8988T (cell line): ENCODE data around the gene RRH.
"Not testable (repeated sequence)": the region's sequence is repeated elsewhere in the genome, so short reads cannot be mapped to it uniquely, and the experiment has no call there.

Experiments used
- DNase-seq: peaks from one replicate; pipeline ENCODE4 v3.0.0; 2011

Gene RRH

DNA sequence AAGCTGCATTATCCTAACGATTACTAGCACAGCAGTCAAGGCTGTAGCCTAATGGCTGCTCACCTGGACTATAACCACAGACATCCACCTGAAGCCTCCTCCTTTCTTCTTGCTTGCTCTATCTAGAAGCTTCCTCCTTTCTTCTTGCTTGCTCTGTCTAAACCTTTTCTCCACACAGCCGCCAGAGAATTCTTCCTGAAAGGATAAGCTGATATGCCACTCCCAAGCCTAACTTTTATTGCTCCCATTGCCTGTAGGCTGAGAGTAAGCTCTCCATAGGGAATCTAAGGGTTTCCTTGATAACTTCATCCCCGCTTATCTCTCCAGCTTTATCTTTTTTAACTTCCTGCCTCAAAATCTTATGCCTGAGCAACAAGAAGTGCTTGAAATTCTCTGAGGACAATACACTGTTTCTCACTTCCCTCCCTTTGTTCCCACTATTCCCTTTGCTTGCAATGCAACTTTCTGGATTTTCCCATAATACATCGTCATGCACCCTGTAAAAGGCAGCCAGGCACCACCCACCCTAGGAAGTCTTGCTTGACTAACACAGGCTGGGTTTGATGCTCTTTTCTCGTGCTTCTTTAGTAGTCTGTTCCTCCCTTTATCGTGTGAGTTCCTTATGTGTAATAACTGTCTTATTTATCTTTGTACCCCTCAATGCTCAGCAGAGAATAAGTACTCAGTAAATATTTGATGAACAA, 18.8 kb downstream of the RRH start:
- no peak for DNase-seq

DNA sequence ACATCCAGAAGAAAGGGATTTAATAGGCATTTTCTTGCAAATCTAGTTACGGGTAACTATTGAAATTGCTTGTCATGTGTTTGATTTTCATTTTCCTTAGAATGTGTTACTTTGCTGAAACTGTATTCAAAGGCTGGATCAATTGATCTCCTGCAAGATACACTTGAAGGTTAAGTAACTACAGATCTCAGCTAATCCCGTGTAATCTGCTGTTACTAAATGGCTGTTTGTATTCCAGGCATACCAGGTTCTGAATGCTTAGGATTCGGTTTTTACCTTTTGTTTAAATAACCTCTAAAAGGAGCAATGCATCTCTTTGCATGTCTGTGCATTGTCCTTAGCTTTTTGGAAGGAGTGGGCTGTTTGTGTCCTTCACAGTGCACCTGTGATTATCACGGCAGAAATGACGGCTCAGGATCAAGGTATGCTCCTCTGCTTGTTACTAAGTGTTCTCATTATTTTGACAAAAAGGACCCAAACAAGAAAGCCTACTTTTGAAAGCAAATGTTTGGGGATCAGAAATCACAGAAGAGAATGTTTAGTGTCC, 20.2 kb downstream of the RRH start, which contains the start of gene LRIT3:
Gene LRIT3, plus strand, starts transcription at position 212 of the 547 bp plus-strand sequence. Its CDS starts 95 bp downstream, at position 307.
- DNase-seq = no peak

GRCh38 chr4:109848501-109848900, 20.7 kb downstream of the RRH start:
- no peak for DNase-seq

- no peak for DNase-seq
Measured at GRCh38 chr4:109850601-109851000, 22.8 kb downstream of the RRH start.

- DNase-seq = not testable (repeated sequence)
Measured at GRCh38 chr4:109859426-109860300, 31.9 kb downstream of the RRH start.

GRCh38 chr4:109861271-109861670, 33.5 kb downstream of the RRH start:
- no peak for DNase-seq

DNA sequence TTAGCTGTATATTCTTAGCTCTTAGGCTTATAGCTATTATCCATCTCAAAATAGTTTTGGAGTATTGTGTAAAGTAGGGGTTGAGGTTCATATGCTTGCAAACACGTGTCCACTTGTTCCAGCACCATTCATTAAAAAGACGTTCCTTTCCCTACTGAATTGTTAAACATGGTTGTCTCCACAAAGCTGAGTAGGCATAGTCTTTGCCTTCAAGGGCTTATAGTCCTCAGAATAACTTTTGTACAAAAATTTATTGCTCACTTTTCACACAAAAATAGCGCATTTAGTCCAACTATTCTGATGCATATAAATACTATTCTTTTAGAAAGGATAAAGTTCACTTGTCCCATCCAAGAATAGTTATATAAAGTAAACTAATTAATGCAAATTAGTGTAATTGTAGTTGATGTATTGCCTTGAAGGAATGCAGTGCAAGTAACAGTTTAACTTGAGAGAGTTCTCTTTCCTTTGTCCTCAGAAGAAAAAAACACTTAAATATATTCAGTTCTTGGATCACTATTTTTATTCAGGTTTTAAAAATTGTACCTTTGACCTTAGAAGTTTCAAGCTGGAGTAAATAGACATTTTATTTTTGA, 34.2 kb downstream of the RRH start:
- no peak for DNase-seq

- DNase-seq = no peak
Measured at GRCh38 chr4:109864134-109864533, 36.4 kb downstream of the RRH start.

DNA sequence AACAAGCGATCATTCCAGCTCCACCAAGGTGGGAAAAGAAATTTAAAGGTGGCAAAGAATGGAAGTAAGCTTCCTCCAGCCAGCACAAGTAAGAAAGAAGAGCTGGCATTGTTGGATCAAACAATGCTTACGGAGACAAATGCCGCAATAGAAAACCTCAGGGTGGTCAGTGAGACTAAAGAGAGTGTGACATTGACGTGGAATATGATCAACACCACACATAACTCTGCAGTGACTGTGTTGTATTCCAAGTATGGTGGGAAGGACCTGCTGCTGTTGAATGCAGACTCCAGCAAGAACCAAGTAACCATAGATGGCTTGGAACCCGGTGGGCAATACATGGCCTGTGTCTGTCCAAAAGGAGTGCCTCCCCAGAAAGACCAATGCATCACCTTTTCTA, 42.3 kb downstream of the RRH start:
- no peak for DNase-seq

DNA sequence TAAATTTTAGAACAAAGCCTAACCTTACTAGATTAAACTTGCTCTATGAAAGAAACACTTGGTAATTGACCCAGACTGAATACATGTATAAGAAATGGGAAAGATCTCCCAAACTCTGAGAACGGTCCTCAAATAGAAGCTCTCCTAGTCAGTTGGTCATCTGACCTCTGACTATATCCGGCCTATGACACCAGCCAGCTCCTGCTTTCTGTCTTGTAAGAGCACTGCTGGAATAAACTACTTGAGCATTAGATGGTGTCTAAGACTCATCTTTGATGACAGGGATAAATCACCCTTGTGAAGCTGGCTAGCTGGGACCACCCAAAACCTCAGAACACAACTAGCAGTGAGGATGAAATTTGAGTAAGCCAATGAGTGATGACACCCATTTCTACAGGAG, 44.3 kb downstream of the RRH start:
- no peak for DNase-seq

DNA sequence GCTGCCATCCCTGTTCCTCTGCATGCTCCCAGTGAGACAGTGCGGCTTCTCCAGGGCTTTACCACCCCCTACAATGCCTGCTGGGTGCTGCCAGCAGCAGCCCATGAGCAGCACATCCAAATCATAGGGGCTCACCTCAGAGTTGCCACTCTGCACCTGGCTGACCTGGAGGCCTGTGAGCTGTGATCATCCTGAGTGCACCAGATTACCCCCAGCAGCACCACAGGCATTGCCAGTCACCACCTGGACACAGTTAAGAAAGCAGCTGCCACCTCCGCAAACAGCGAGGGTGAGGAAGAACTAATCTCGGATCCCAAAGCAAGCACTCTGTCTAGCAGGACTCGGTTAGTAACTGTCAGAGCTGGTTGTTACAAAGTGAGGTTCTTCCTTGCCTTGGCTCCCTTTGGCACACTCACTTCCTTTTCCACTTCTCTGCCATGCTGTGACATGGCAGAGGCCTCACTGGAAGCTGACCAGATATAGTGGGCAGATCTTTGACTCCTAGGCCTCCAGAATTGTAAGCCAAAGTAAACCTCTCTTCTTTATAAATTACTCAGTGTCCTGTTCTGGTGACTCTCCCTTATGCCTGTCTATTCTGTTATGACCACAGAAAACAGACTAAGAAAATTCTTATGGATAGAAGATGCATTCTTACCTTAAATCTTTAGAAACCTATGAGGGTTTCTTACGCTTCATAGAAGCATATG, 45.3 kb downstream of the RRH start:
- no peak for DNase-seq

DNA sequence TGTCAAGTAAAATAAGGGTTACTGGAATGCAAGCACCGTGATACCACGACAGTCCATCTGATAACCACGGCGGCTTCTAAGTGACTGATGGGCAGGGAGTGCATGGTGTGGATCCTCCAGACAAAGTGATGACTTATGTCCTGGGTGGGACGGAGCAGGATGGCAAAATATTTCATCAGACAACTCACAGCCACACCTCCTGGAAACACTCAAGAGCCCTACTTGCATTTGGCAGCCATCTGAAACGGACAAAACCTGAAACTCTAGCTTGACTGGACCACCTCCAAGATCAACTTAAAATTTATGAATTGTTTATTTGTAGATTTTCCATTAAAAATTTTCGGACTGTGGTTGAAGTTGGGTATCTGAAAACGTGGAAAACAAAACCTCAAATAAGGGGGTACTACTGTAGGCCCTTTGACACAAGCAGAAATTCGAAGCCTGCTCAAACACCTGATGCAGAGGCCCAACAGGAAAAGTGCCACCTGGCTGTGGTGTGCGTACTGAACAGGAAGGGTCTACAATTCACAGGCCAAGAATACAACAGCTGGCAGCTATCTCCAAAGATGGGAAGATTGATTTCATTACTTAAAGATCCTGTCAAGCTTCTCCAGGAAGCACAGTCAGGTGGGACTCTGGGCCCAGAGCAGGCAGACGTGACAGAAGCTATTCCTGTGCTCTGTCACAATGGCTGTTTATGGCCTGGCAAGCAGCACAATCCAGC, 46.2 kb downstream of the RRH start:
- no peak for DNase-seq

DNA sequence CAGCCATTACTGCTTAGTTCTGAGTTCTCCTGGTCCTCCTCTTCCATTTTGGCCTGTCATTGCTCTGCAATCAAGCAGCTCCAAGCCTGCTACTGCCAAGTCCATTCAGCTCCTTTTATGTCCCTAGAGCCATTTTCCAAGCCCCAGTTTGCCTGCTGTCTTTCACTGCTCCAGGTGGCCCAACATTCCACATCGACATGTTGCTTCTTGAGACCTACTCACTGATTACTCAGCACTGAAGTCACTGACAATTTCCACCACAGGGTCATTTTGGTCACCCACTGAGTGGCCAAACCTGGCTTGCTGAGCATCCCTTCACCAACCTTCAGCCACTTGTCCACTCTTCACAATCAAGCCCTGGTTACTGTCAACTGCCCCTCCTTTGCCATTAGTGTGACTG, 47.3 kb downstream of the RRH start:
- no peak for DNase-seq

DNA sequence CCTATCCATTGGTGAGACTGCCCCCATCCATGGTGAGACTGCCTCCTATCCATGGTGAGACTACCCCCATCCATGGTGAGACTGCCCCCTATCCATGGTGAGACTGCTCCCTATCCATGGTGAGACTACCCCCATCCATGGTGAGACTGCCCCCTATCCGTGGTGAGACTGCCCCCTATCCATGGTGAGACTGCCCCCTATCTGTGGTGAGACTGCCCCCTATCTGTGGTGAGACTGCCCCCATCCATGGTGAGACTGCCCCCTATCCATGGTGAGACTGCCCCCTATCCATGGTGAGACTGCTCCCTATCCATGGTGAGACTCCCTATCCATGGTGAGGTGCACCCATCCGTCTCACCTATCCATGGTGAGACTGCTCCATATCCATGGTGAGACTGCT, 47.8 kb downstream of the RRH start:
- not testable (repeated sequence) for DNase-seq

DNA sequence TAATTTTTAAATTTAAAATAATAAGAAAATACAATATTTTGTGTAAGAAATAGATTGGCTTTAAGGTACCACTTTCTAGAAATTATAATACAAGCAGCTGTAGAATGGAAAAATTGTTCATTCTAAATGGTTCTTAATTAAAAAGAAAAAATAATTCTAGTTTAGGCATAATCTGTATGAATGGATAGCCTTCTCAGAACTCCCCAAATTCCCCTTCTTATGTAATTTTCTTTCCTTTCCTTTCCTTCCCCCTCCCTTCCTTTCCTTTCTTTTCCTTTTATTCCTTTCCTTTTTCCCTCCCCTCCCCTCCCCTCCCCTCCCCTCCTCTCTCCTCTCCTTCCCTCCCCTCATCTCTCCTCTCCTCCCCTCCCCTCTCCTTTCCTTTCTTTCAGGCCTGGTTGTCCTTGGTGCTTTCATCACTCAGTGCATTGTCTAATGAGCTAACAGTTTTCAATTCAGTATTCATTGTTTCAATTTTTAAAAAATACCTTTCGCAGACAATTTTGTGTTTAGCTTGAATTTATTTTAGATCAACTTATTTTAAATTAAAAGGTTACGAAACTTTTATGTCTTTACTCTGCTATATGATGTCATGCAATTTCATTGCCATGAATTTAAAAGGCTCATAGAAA, 49.0 kb downstream of the RRH start:
- no peak for DNase-seq

DNA sequence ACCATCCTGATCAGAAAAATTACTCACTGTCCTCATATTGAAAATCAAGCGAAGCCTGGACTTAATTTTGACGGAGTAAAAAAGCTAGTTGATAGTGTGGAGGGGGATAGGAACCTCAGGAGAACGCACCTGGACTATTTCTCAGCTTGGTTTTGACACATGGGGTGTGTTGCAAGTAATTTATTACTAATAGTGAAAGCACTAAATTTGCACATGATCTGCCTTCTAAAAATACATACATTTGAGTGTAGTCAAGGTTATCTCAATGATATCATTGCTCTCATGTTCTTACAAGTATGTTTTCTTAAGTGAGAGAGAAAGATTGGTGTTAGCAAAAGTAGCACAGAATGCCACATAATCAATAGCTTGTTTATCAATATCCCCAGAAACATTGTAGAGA, 49.6 kb downstream of the RRH start:
- no peak for DNase-seq

GRCh38 chr4:109878355-109878754, 50.6 kb downstream of the RRH start:
- DNase-seq = no peak

GRCh38 chr4:109879081-109879480, 51.3 kb downstream of the RRH start:
- no peak for DNase-seq

- no peak for DNase-seq
Measured at GRCh38 chr4:109879636-109880314, 52.0 kb downstream of the RRH start.

- DNase-seq = no peak
Measured at GRCh38 chr4:109886303-109886702, 58.5 kb downstream of the RRH start.

- no peak for DNase-seq
Measured at GRCh38 chr4:109887071-109887470, 59.3 kb downstream of the RRH start.
